ENCODE measurements around the gene PACRG. TPM values are rescaled to one million over a fixed set of nuclear protein-coding genes. Genes with fewer than 3 reads are reported as not detected.

The PACRG gene
- polyA plus RNA-seq, 2 of the 4 experiments (the other 2 are of a cell fraction) = 0.14 to 0.30 TPM

DNA sequence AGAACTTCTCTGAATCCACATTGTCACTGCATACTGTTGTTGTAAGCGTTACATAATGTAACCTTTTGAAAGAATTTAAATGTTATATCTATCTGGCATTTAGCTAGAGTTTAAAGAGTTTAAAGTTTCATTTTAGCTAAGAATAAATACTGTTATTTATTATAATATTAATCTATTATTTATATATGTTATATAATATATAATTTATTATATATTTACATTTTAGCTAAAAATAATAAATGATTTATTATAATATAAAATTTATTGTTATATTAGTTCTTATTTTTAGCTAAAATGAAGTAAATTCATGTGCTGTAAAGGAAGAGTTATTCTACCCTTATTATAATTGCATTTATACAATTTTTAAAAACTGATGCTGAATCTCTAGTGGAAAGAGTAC is 431.3 kb downstream of the PACRG start:
- H3K4me3 ChIP-seq = no peak overlapping the region
- no peak overlapping the region for H3K4me2 ChIP-seq
- DNase-seq (ENCODE audit: low read depth in 1 of 2, low spot score in 1 of 2) (no peak), FAIRE-seq (no peak), ATAC-seq (no peak)
- H3K4me1 ChIP-seq = no peaks in the 10 kb centered on the region
- no peaks in the 10 kb centered on the region for H3K9me3 ChIP-seq
- POLR2A ChIA-PET = no interaction called here
- TF ChIP-seq, protein P1, sequence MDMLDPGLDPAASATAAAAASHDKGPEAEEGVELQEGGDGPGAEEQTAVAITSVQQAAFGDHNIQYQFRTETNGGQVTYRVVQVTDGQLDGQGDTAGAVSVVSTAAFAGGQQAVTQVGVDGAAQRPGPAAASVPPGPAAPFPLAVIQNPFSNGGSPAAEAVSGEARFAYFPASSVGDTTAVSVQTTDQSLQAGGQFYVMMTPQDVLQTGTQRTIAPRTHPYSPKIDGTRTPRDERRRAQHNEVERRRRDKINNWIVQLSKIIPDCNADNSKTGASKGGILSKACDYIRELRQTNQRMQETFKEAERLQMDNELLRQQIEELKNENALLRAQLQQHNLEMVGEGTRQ (IDR thresholded peaks at IDR 0.05) = no peak
- TF ChIP-seq ZSCAN20 (CRISPR knock-in tag; IDR thresholded peaks at IDR 0.05) (no peak), HDAC2 (IDR thresholded peaks at IDR 0.05) (no peak), SREBF2 (IDR thresholded peaks at IDR 0.05) (no peak), MAZ (IDR thresholded peaks at IDR 0.05; ENCODE audit: borderline replicate concordance, low read depth, low read length) (no peak), BHLHE40 (IDR thresholded peaks at IDR 0.05; ENCODE audit: low read depth, low read length) (no peak), EHF (CRISPR knock-in tag; IDR thresholded peaks at IDR 0.05) (no peak), RFX5 (IDR thresholded peaks at IDR 0.05) (no peak), CEBPB (IDR thresholded peaks at IDR 0.05) (no peak), CHD2 (IDR thresholded peaks at IDR 0.05; ENCODE audit: low read length, partially characterized antibody) (no peak), SMC3 (IDR thresholded peaks at IDR 0.05) (no peak), NFE2L2 (conservative IDR thresholded peaks at IDR 0.05; ENCODE audit: low read length) (no peak), EHMT2 (IDR thresholded peaks at IDR 0.05; ENCODE audit: low read depth) (no peak)
- TF ChIP-seq, protein P2, sequence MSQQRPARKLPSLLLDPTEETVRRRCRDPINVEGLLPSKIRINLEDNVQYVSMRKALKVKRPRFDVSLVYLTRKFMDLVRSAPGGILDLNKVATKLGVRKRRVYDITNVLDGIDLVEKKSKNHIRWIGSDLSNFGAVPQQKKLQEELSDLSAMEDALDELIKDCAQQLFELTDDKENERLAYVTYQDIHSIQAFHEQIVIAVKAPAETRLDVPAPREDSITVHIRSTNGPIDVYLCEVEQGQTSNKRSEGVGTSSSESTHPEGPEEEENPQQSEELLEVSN (IDR thresholded peaks at IDR 0.05; ENCODE audit: borderline replicate concordance, low read depth) = no peak
- TF ChIP-seq, protein P3, sequence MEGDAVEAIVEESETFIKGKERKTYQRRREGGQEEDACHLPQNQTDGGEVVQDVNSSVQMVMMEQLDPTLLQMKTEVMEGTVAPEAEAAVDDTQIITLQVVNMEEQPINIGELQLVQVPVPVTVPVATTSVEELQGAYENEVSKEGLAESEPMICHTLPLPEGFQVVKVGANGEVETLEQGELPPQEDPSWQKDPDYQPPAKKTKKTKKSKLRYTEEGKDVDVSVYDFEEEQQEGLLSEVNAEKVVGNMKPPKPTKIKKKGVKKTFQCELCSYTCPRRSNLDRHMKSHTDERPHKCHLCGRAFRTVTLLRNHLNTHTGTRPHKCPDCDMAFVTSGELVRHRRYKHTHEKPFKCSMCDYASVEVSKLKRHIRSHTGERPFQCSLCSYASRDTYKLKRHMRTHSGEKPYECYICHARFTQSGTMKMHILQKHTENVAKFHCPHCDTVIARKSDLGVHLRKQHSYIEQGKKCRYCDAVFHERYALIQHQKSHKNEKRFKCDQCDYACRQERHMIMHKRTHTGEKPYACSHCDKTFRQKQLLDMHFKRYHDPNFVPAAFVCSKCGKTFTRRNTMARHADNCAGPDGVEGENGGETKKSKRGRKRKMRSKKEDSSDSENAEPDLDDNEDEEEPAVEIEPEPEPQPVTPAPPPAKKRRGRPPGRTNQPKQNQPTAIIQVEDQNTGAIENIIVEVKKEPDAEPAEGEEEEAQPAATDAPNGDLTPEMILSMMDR (IDR thresholded peaks at IDR 0.05) = no peak
- TF ChIP-seq, protein P4, sequence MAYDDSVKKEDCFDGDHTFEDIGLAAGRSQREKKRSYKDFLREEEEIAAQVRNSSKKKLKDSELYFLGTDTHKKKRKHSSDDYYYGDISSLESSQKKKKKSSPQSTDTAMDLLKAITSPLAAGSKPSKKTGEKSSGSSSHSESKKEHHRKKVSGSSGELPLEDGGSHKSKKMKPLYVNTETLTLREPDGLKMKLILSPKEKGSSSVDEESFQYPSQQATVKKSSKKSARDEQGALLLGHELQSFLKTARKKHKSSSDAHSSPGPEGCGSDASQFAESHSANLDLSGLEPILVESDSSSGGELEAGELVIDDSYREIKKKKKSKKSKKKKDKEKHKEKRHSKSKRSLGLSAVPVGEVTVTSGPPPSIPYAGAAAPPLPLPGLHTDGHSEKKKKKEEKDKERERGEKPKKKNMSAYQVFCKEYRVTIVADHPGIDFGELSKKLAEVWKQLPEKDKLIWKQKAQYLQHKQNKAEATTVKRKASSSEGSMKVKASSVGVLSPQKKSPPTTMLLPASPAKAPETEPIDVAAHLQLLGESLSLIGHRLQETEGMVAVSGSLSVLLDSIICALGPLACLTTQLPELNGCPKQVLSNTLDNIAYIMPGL (CRISPR knock-in tag; IDR thresholded peaks at IDR 0.05; ENCODE audit: borderline replicate concordance) = no peak
- TF ChIP-seq, protein P5, sequence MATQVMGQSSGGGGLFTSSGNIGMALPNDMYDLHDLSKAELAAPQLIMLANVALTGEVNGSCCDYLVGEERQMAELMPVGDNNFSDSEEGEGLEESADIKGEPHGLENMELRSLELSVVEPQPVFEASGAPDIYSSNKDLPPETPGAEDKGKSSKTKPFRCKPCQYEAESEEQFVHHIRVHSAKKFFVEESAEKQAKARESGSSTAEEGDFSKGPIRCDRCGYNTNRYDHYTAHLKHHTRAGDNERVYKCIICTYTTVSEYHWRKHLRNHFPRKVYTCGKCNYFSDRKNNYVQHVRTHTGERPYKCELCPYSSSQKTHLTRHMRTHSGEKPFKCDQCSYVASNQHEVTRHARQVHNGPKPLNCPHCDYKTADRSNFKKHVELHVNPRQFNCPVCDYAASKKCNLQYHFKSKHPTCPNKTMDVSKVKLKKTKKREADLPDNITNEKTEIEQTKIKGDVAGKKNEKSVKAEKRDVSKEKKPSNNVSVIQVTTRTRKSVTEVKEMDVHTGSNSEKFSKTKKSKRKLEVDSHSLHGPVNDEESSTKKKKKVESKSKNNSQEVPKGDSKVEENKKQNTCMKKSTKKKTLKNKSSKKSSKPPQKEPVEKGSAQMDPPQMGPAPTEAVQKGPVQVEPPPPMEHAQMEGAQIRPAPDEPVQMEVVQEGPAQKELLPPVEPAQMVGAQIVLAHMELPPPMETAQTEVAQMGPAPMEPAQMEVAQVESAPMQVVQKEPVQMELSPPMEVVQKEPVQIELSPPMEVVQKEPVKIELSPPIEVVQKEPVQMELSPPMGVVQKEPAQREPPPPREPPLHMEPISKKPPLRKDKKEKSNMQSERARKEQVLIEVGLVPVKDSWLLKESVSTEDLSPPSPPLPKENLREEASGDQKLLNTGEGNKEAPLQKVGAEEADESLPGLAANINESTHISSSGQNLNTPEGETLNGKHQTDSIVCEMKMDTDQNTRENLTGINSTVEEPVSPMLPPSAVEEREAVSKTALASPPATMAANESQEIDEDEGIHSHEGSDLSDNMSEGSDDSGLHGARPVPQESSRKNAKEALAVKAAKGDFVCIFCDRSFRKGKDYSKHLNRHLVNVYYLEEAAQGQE (IDR thresholded peaks at IDR 0.05) = no peak
- CTCF ChIA-PET = interaction anchor here (1.5 kb wide), 1 partner anchor 11 kb away, joined by 4 read pairs; no protein-coding TSS in a partner anchor
- WGBS (ENCODE audit: missing lambda C conversion rate) = 48% methylated on average over 1 of the region's 1 CpG
- no peak overlapping the region for H3K27ac ChIP-seq

DNA sequence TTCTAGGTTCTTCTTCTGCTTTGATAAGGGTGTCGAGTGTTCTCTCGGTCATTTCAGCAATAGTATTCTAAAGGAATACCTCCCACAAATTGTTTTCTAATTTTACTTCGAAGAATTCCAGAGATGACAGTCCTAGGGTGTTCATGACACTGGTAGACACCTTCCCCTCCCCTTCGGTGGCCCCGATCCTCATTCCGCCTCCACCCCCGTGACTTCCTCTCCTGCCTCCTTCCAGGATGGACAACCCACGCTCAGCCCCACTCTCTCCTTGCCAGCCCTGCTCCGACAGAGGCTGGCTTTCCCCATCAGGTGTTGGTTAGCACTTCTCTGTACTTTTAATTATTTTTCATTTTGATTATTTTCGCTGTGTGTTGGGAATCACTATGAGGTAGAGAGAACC is 431.9 kb downstream of the PACRG start:
- no peak for ATAC-seq

More for the DNA sequence above, 431.9 kb downstream of the PACRG start:
- TF ChIP-seq CHD2 (IDR thresholded peaks at IDR 0.05; ENCODE audit: low read length, partially characterized antibody) = no peak
- TF ChIP-seq, protein P4 (CRISPR knock-in tag; IDR thresholded peaks at IDR 0.05; ENCODE audit: borderline replicate concordance) = no peak
- TF ChIP-seq POLR2A (IDR thresholded peaks at IDR 0.05; ENCODE audit: low read length) = no peak
- TF ChIP-seq RFX5 (IDR thresholded peaks at IDR 0.05) = no peak
- TF ChIP-seq ESRRA (IDR thresholded peaks at IDR 0.05; ENCODE audit: borderline replicate concordance, low read length) = no peak
- no peak for TF ChIP-seq MAFK (IDR thresholded peaks at IDR 0.05; ENCODE audit: partially characterized antibody)
- Histone ChIP-seq H3K9me3 (no peaks in the 10 kb centered on the region), H3K4me1 (no peaks in the 10 kb centered on the region), H3K4me2 (no peak overlapping the region), H3K4me3 (no peak overlapping the region), H3K27ac (no peak overlapping the region)
- ChIA-PET POLR2A (no interaction called here), CTCF (interaction anchor here (1.5 kb wide), 1 partner anchor 10 kb away, joined by 4 read pairs; no protein-coding TSS in a partner anchor)
- FAIRE-seq (no peak), DNase-seq (ENCODE audit: low read depth in 1 of 2, low spot score in 1 of 2) (no peak)
- 59% methylated on average over 8 of the region's 10 CpGs for WGBS (ENCODE audit: missing lambda C conversion rate)
